Measurements from ENCODE around the gene CYFIP1. TPM values are rescaled to one million over a fixed set of nuclear protein-coding genes. Genes with fewer than 3 reads are reported as not detected.

CYFIP1 gene
- total and polyA plus RNA-seq, 2 of the 13 experiments (the other 11 are each of a cell fraction or from before 2014, with no cell fraction given) = 38.1 to 58.3 TPM

GRCh38 chr15:22902981-22903380 lies 77.2 kb downstream of the CYFIP1 start:
- no peaks in the 10 kb centered on the region for H3K27me3 ChIP-seq (ENCODE audit: control insufficient read depth in 1 of 2, insufficient read depth in 2 of 2, low read length in 2 of 2)
- FAIRE-seq (no peak), DNase-seq (ENCODE audit: low spot score) (no peak), ATAC-seq (no peak)
- no peaks in the 10 kb centered on the region for H3K79me2 ChIP-seq (ENCODE audit: insufficient read depth, low read length)
- H4K20me1 ChIP-seq (ENCODE audit: insufficient read depth, low read length) = no peaks in the 10 kb centered on the region
- TF ChIP-seq ZNF253 (CRISPR knock-in tag; IDR thresholded peaks at IDR 0.05; ENCODE audit: borderline replicate concordance) (no peak), KIAA2018 (CRISPR knock-in tag; IDR thresholded peaks at IDR 0.05; ENCODE audit: borderline replicate concordance) (no peak), NCOA2 (CRISPR knock-in tag; IDR thresholded peaks at IDR 0.05) (no peak), POLR2AphosphoS2 (IDR thresholded peaks at IDR 0.05; ENCODE audit: low read depth, low read length) (no peak), ZNF644 (CRISPR knock-in tag; IDR thresholded peaks at IDR 0.05; ENCODE audit: low read depth) (no peak)
- TF ChIP-seq, protein P1, sequence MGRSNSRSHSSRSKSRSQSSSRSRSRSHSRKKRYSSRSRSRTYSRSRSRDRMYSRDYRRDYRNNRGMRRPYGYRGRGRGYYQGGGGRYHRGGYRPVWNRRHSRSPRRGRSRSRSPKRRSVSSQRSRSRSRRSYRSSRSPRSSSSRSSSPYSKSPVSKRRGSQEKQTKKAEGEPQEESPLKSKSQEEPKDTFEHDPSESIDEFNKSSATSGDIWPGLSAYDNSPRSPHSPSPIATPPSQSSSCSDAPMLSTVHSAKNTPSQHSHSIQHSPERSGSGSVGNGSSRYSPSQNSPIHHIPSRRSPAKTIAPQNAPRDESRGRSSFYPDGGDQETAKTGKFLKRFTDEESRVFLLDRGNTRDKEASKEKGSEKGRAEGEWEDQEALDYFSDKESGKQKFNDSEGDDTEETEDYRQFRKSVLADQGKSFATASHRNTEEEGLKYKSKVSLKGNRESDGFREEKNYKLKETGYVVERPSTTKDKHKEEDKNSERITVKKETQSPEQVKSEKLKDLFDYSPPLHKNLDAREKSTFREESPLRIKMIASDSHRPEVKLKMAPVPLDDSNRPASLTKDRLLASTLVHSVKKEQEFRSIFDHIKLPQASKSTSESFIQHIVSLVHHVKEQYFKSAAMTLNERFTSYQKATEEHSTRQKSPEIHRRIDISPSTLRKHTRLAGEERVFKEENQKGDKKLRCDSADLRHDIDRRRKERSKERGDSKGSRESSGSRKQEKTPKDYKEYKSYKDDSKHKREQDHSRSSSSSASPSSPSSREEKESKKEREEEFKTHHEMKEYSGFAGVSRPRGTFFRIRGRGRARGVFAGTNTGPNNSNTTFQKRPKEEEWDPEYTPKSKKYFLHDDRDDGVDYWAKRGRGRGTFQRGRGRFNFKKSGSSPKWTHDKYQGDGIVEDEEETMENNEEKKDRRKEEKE (IDR thresholded peaks at IDR 0.05) = no peak
- H3K36me3 ChIP-seq (replicated peaks in 1 of 2; ENCODE audit: control insufficient read depth in 1 of 2, insufficient read depth in 2 of 2, low read length in 2 of 2) = peaks cover 13 to 21% of the 10 kb centered on the region in 2 experiments; a peak in 3 of 5 replicates
- in situ Hi-C loops (cut with HindIII; ENCODE audit: extremely low pct_ligation_motif_present, low pct_unique_long_range_greater_than_20kb) (no loop called here), intact Hi-C loops (cut with micrococcal nuclease; ENCODE audit: unreplicated experiment) (no loop called here)
- H3K9me3 ChIP-seq (ENCODE audit: low read length) = no peaks in the 10 kb centered on the region
- no peak overlapping the region for H3K27ac ChIP-seq (ENCODE audit: extremely low read length, insufficient read depth, low read length)
- no peak overlapping the region for H2AFZ ChIP-seq (ENCODE audit: low read length)
- no TSS peak for BruUV-seq (replicated peaks)
- H3K4me3 ChIP-seq (replicated peaks in 1 of 3; ENCODE audit: insufficient read depth in 1 of 3, low read depth in 2 of 3, low read length in 3 of 3) = no peak overlapping the region
- H3K9ac ChIP-seq (ENCODE audit: insufficient read depth, low read depth, low read length) = no peak overlapping the region
- H3K4me1 ChIP-seq (ENCODE audit: insufficient read depth, low read length) = no peaks in the 10 kb centered on the region
- no peak overlapping the region for H3K4me2 ChIP-seq (ENCODE audit: low read depth, low read length)
- ChIA-PET CTCF (ENCODE audit: low intra/inter-chr PET ratio, low total read pairs) (no interaction called here), POLR2A (no interaction called here)
- 92% methylated on average over 2 of the region's 11 CpGs for WGBS (ENCODE audit: low lambda C conversion rate)
